Activated CD4-positive, alpha-beta T cell treated with anti-CD3 and anti-CD28 coated beads for 36 hours (primary cell): ENCODE measurements around the gene AP3D1. TPM values are rescaled to one million over a fixed set of nuclear protein-coding genes. Genes with fewer than 3 reads are reported as not detected.
"Not testable (repeated sequence)": the region's sequence is repeated elsewhere in the genome, so short reads cannot be mapped to it uniquely, and the experiment has no call there.

Experiments used
- ATAC-seq: fragments of 200-7000 bp; cut with Tn5 transposase; one replicate; pipeline ENCODE4 v1.10.0; 2021; ENCODE audit warnings: mild to moderate bottlenecking, moderate library complexity
- CTCF ChIA-PET: fragments of 350-600 bp; sonication (Branson Sonifier 250); formaldehyde crosslinking; loops from one replicate; lab custom pipeline; 2021; ENCODE audit warnings: antibody characterized with exemption; lab: Charles Lee
- POLR2A ChIA-PET: fragments of 350-600 bp; sonication (Branson Sonifier 250); formaldehyde crosslinking; loops from one replicate; lab custom pipeline; 2021; ENCODE audit warnings: antibody characterized with exemption, inconsistent platforms; lab: Charles Lee
- DNase-seq: peaks from one replicate; pipeline ENCODE4 v3.0.0-alpha.2; 2020
- H3K27ac Mint-ChIP-seq: one replicate; pipeline ENCODE4 v1.8.0; 2021; ENCODE audit warnings: mixed read lengths
- H3K27me3 Mint-ChIP-seq: one replicate; pipeline ENCODE4 v1.8.0; 2021; ENCODE audit warnings: mixed read lengths
- H3K36me3 Mint-ChIP-seq: one replicate; pipeline ENCODE4 v1.8.0; 2021; ENCODE audit warnings: low read depth, mixed read lengths
- H3K4me1 Mint-ChIP-seq: one replicate; pipeline ENCODE4 v1.8.0; 2021; ENCODE audit warnings: mixed read lengths
- H3K4me3 Mint-ChIP-seq: one replicate; pipeline ENCODE4 v1.8.0; 2021; ENCODE audit warnings: mild to moderate bottlenecking, moderate library complexity, mixed read lengths
- H3K9me3 Mint-ChIP-seq: one replicate; pipeline ENCODE4 v1.8.0; 2021; ENCODE audit warnings: low read depth, mixed read lengths
- intact Hi-C, 2 experiments: fragments of 100-400 bp; cut with DNase I in 1 of 2; cut with micrococcal nuclease in 1 of 2; formaldehyde crosslinking; loops; one replicate each; pipeline versions ENCODE4 v1.14.2 to v1.15.1; 2022 to 2024; cut with DNase I, micrococcal nuclease
- total RNA-seq, 2 experiments: library from RNA; stranded (reverse); gene quantifications; one replicate each; pipeline ENCODE4 v1.2.3, GENCODE V29; 2021

The AP3D1 gene
- total RNA-seq, 2 experiments from 2014 or later, result 82.7 to 105 TPM

DNA sequence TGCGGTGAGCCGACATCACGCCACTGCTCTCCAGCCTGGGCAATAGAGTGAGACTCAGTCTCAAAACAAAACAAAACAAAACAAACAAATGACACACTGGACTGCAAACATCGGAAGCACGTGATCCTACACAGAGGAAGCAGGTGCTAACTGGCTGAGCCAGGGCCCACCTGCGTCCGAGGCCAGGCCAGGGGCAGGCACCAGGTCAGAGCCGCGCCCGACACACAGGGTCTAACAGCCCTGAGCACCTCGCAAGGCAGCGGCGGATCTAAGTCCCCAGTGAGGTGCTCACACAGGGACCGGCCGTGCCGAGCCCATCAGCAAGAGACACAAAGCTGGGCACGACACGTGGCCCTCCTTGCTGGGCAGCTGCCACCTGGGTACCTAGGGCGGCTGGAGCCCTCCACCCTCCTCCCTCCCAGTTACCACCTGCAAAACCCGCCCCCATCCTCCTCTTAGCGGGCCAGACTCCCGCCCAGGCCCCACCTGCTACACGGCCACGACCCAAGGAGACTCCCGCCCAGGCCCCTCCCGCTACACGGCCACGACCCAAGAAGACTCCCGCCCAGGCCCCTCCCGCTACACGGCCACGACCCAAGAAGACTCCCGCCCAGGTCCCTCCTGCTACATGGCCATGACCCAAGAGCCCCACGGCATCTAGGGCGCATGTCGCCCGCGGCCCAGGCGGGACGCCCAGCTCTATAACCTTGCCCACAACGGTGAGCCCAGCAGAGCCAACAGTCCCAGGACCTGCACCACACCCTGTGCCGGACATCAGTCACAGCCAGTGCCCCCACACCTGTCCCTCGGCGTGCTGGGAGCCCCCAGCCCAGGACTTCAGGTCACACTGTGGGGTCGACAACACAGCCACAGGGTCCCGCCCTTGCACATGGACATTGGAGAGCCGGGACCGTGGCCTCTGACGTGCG is 15.6 kb downstream of the AP3D1 start:
- no peak overlapping the region for H3K27ac Mint-ChIP-seq

DNA sequence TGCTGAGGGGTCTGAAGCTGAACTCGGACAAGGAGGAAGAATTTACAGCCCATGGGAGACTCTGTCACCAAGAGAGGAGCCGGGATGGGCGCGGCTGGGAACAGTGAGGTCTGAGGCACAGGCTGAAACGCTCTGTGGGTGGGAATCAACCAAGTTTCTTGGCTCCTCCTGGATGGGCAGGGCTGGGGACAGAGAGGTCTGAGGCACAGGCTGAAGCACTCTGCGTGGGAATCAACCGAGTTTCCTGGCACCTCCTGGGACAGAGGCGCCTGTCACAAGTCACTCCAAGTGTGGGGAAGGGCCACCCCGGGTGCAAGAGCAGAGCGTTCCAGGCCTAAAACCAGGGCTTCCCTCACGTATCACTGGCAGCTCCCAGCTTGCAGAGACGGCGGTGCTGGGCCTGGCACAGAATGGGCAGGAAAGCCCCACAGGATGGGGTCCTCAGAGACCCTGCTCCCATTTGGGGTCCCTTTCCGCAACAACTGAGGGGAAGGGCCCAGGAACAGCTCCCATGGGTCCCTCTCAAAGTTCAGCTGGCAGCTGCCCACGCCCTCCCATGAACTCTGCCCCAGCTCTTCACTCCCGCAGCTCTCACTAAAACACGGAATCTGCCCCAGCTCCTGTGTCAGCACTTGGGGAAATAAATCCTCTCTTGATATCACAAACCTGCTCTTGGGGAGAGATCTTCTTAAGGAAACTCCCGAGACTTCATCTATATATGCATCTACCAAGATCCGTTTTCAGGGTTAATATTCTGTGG is 18.5 kb downstream of the AP3D1 start:
- peaks cover 9% of the 10 kb centered on the region for H3K36me3 Mint-ChIP-seq
- POLR2A ChIA-PET, result no interaction called here
- no peak overlapping the region for H3K27ac Mint-ChIP-seq

More for the DNA sequence above, 15.6 kb downstream of the AP3D1 start:
- Mint-ChIP-seq H3K4me1 (no peaks in the 10 kb centered on the region), H3K36me3 (peaks cover 11% of the 10 kb centered on the region), H3K9me3 (no peaks in the 10 kb centered on the region), H3K27me3 (no peaks in the 10 kb centered on the region), H3K4me3 (no peak overlapping the region)
- POLR2A ChIA-PET, result no interaction called here
- DNase-seq (no peak), ATAC-seq (no peak)
- CTCF ChIA-PET, result no interaction called here
- intact Hi-C loops, result no loop called here

DNA sequence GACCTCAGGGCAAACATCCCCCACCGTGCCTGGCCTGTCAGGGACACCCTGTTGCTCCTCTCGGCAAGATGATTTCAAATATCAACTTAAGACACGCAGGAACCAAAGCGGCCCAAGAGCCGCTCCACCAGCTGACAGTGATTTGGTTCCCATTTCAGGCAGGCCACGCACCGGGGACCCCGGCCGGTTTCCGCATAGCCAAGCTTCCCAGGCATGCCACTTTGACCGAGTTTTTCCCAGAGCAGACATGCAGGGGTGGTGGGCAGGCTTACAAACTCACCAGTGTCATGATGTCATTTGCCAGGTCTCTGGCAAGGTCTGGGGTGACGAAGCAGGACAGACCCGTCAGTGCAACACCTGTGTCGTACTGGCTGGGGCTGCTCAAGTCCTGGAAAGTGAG is 19.2 kb downstream of the AP3D1 start:
- Mint-ChIP-seq H3K36me3 (peaks cover 8% of the 10 kb centered on the region), H3K27me3 (no peaks in the 10 kb centered on the region), H3K9me3 (no peaks in the 10 kb centered on the region), H3K27ac (no peak overlapping the region), H3K4me3 (no peak overlapping the region), H3K4me1 (no peaks in the 10 kb centered on the region)
- ATAC-seq (no peak), DNase-seq (no peak)
- CTCF ChIA-PET, result no interaction called here
- POLR2A ChIA-PET, result no interaction called here
- intact Hi-C loops, result no loop called here

More for the DNA sequence above, 18.5 kb downstream of the AP3D1 start:
- H3K27me3 Mint-ChIP-seq, result no peaks in the 10 kb centered on the region
- no peaks in the 10 kb centered on the region for H3K4me1 Mint-ChIP-seq
- no peak overlapping the region for H3K4me3 Mint-ChIP-seq
- CTCF ChIA-PET, result interaction anchor here (0.6 to 0.9 kb wide), 2 partner anchors 9 to 853 kb away, joined by 3 to 4 read pairs; no protein-coding TSS in a partner anchor
- DNase-seq (no peak), ATAC-seq (no peak)
- intact Hi-C loops, result no loop called here
- no peaks in the 10 kb centered on the region for H3K9me3 Mint-ChIP-seq

DNA sequence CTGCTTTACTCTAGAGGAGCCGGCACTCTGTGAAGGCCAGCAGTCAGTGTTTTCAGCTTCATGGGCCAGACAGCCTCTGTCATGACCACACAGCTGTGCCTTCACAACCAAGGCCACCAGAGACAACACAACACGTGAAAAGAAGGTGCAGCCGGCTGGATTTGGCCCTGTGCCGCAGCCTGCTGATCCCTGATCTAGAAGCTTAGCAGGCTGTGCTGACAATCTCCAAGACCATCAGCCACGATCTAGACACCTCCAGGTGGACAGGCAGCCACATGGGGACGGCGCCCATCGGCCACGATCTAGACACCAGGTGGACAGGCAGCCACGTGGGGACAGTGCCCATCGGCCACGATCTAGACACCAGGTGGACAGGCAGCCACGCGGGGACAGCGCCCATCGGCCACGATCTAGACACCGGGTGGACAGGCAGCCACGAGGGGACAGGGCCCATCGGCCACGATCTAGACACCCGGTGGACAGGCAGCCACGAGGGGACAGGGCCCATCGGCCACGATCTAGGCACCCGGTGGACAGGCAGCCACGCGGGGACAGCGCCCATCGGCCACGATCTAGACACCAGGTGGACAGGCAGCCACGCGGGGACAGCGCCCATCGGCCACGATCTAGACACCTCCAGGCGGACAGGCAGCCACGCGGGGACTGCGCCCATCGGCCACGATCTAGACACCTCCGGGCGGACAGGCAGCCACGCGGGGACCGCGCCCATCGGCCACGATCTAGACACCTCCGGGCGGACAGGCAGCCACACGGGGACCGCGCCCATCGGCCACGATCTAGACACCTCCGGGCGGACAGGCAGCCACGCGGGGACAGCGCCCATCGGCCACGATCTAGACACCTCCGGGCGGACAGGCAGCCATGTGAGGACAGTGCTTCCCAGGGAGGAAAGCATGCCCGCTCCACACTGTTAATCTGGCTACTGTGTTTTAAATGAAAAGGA is 20.1 kb downstream of the AP3D1 start:
- H3K27me3 Mint-ChIP-seq, H3K4me3 Mint-ChIP-seq, ATAC-seq, intact Hi-C loops, H3K36me3 Mint-ChIP-seq, CTCF ChIA-PET, DNase-seq, H3K9me3 Mint-ChIP-seq, POLR2A ChIA-PET, H3K4me1 Mint-ChIP-seq, H3K27ac Mint-ChIP-seq: not testable (repeated sequence)

- H3K4me3 Mint-ChIP-seq, result no peak overlapping the region
- H3K27me3 Mint-ChIP-seq, result no peaks in the 10 kb centered on the region
- H3K9me3 Mint-ChIP-seq, result no peaks in the 10 kb centered on the region
- peaks cover 3% of the 10 kb centered on the region for H3K36me3 Mint-ChIP-seq
- no peaks in the 10 kb centered on the region for H3K4me1 Mint-ChIP-seq
- DNase-seq, result no peak
- H3K27ac Mint-ChIP-seq, result no peak overlapping the region
- intact Hi-C loops, result no loop called here
- ATAC-seq, result no peak
- ChIA-PET CTCF (no interaction called here), POLR2A (no interaction called here)
Measured at GRCh38 chr19:2129892-2130770, 21.2 kb downstream of the AP3D1 start.

- Mint-ChIP-seq H3K27ac (no peak overlapping the region), H3K4me1 (no peaks in the 10 kb centered on the region), H3K36me3 (peaks cover 3% of the 10 kb centered on the region), H3K9me3 (no peaks in the 10 kb centered on the region), H3K27me3 (no peaks in the 10 kb centered on the region), H3K4me3 (no peak overlapping the region)
- CTCF ChIA-PET, result no interaction called here
- intact Hi-C loops, result no loop called here
- POLR2A ChIA-PET, result no interaction called here
- no peak for ATAC-seq
- DNase-seq, result no peak
Measured at GRCh38 chr19:2129486-2129885, 21.9 kb downstream of the AP3D1 start.

DNA sequence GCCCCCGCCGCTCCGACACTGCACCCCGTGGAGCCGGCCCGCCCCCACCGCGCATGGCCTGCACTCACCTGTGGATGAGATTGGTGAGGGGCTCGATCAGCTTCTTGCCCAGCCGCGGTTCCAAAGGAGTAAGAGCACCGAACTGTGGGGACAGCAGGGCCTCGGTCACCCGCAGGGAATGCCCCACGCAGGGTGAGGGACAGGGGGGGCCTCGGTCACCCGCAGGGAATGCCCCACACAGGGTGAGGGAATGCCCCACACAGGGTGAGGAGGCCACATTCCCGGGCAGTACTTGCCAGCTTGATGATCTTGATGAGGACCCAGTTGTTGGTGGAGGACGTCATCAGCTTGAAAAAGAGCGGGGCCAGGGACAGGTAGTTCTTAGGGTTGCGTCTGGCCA is 22.3 kb downstream of the AP3D1 start:
- H3K4me3 Mint-ChIP-seq, result no peak overlapping the region
- POLR2A ChIA-PET, result no interaction called here
- H3K27ac Mint-ChIP-seq, result no peak overlapping the region
- no peaks in the 10 kb centered on the region for H3K4me1 Mint-ChIP-seq
- intact Hi-C loops, result no loop called here
- H3K9me3 Mint-ChIP-seq, result no peaks in the 10 kb centered on the region
- H3K36me3 Mint-ChIP-seq, result peaks cover 5% of the 10 kb centered on the region
- no peak for DNase-seq
- CTCF ChIA-PET, result no interaction called here
- ATAC-seq, result no peak
- H3K27me3 Mint-ChIP-seq, result no peaks in the 10 kb centered on the region

DNA sequence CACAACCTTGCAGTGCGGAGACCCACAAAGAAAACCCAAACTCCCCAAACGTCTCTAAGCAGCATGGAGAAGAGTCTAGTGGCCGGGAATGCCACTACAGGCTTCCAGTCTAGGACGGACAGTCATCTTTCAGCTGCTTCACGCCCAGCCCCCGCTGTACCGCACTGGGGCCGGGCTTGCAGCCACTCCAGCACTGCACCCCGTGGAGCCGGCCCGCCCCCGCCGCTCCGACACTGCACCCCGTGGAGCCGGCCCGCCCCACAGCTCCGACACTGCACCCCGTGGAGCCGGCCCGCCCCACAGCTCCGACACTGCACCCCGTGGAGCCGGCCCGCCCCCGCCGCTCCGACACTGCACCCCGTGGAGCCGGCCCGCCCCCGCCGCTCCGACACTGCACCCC is 23.1 kb downstream of the AP3D1 start:
- CTCF ChIA-PET, POLR2A ChIA-PET, H3K4me1 Mint-ChIP-seq, H3K27me3 Mint-ChIP-seq, DNase-seq, intact Hi-C loops, ATAC-seq, H3K9me3 Mint-ChIP-seq, H3K4me3 Mint-ChIP-seq, H3K27ac Mint-ChIP-seq, H3K36me3 Mint-ChIP-seq: not testable (repeated sequence)

GRCh38 chr19:2127758-2128157 is 23.6 kb downstream of the AP3D1 start:
- ChIA-PET POLR2A (no interaction called here), CTCF (no interaction called here)
- intact Hi-C loops, result no loop called here
- Mint-ChIP-seq H3K9me3 (no peaks in the 10 kb centered on the region), H3K4me1 (no peaks in the 10 kb centered on the region), H3K27me3 (no peaks in the 10 kb centered on the region), H3K36me3 (peaks cover 2% of the 10 kb centered on the region), H3K27ac (no peak overlapping the region), H3K4me3 (no peak overlapping the region)
- no peak for DNase-seq
- ATAC-seq, result no peak

- ChIA-PET CTCF (no interaction called here), POLR2A (no interaction called here)
- Mint-ChIP-seq H3K27ac (no peak overlapping the region), H3K36me3 (peaks cover 2% of the 10 kb centered on the region), H3K4me1 (no peaks in the 10 kb centered on the region), H3K27me3 (no peaks in the 10 kb centered on the region), H3K9me3 (no peaks in the 10 kb centered on the region), H3K4me3 (no peak overlapping the region)
- ATAC-seq, result no peak
- intact Hi-C loops, result no loop called here
- DNase-seq, result no peak
Measured at GRCh38 chr19:2126879-2127518, 24.4 kb downstream of the AP3D1 start.
